Mammary microvascular endothelial cell (primary cell): ENCODE data around the gene RBPJ. TPM values are rescaled to one million over a fixed set of nuclear protein-coding genes. Genes with fewer than 3 reads are reported as not detected.

ENCODE experiments used
- total RNA-seq: library from RNA; depleted of rRNA; stranded (reverse); fragments of >200 nt; gene quantifications from 2 replicates; pipeline ENCODE4 v1.2.3, GENCODE V29; 2015

RBPJ gene
- total RNA-seq = 28.9 and 36.3 TPM in 2 replicates

DNA sequence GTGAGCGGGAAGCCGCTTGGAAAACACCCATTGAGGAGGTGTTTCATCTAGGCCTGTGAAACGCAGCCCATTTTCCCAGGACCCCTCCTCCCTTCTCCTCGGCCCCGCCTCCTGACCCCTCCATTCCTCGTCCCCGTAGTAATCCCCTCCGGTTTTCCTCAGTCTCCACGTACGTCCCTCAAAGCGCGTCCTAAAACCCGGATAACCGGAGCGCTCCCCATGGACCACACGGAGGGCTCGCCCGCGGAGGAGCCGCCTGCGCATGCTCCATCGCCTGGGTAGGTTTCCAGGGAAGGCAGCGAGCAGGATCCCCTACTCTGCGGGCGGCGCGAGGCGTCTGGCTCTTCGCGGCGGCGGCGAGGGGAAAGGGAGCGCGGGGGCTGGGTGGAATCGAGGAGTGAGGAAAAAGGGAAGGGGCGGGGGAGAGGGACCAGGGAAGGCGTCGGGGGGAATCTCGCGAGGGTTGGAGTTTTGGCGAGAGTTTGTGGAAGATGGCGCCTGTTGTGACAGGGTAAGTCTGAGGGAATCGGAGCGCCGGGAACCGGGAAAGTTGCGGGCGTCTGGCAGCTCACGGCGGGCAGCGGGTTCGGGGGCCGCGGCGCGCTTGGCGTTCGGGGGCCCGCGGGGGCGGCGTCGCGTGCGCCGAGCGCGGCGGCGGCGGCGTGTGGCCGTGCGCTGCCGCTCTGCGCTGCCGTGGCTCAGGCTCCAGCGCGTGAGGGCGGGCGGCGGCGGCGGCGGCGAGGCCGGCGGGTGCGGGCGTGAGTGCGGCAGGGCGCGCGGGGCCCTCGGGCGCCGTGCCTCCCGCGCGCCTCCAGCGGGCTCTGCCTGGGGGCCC, at the start of gene RBPJ:
TSS of gene RBPJ (plus strand) at position 477 of the 835 bp plus-strand sequence. CDS start at position 492, 15 bp downstream.

Other genes starting within 250 kb of the RBPJ start
- not detected in 2 replicates for gene CCKAR, start 169.5 kb downstream of the RBPJ start, total RNA-seq